Loucy (cell line): ENCODE data around the gene LHFPL3.
"Not testable (repeated sequence)": the region's sequence is repeated elsewhere in the genome, so short reads cannot be mapped to it uniquely, and the experiment has no call there.

Experiments
- H2AFZ ChIP-seq: fragments of 200-600 bp; sonication (generic); 2 replicates; pipeline ENCODE4 v1.6.0; 2016; ENCODE audit warnings: antibody characterized with exemption, mild to moderate bottlenecking, low read length, moderate library complexity
- H3F3A ChIP-seq: fragments of 200-600 bp; 2 replicates; pipeline ENCODE4 v1.6.0; 2016; ENCODE audit warnings: antibody characterized with exemption, low read depth, mild to moderate bottlenecking
- H3K27me3 ChIP-seq: fragments of 200-600 bp; sonication (generic); 2 replicates; pipeline ENCODE4 v1.6.1; 2014; ENCODE audit warnings: low read length, mild to moderate bottlenecking; ENCODE audit not compliant: insufficient read depth, poor library complexity, severe bottlenecking
- H3K36me3 ChIP-seq: fragments of 200-600 bp; sonication (generic); 2 replicates; pipeline ENCODE4 v1.6.1; 2016; ENCODE audit warnings: low read length; ENCODE audit not compliant: insufficient read depth
- H3K4me1 ChIP-seq: fragments of 200-600 bp; sonication (generic); 2 replicates; pipeline ENCODE4 v1.5.1; 2014; ENCODE audit warnings: low read length, mild to moderate bottlenecking; ENCODE audit not compliant: insufficient read depth, poor library complexity, severe bottlenecking
- H3K4me2 ChIP-seq: fragments of 200-600 bp; sonication (generic); 2 replicates; pipeline ENCODE4 v1.6.0; 2014; ENCODE audit warnings: antibody characterized with exemption, low read length, low read depth, mild to moderate bottlenecking; ENCODE audit not compliant: poor library complexity, severe bottlenecking
- H3K4me3 ChIP-seq: fragments of 200-600 bp; sonication (generic); 2 replicates; pipeline ENCODE4 v1.5.1; 2014; ENCODE audit warnings: low read length, mild to moderate bottlenecking, mixed read lengths; ENCODE audit not compliant: poor library complexity, severe bottlenecking
- H3K79me2 ChIP-seq: fragments of 200-600 bp; sonication (generic); 2 replicates; pipeline ENCODE4 v1.6.1; 2014; ENCODE audit warnings: low read length; ENCODE audit not compliant: insufficient read depth
- H3K9ac ChIP-seq: fragments of 200-600 bp; sonication (generic); 2 replicates; pipeline ENCODE4 v1.6.0; 2014; ENCODE audit warnings: mild to moderate bottlenecking, low read depth, low read length, moderate library complexity; ENCODE audit not compliant: poor library complexity, severe bottlenecking
- H3K9me2 ChIP-seq: fragments of 200-600 bp; sonication (generic); replicated peaks from 2 replicates; pipeline ENCODE4 v1.6.1; 2016; ENCODE audit warnings: low read depth, low read length, mixed read lengths
- H3K9me3 ChIP-seq: fragments of 200-600 bp; sonication (generic); 2 replicates; pipeline ENCODE4 v1.6.1; 2014; ENCODE audit warnings: mild to moderate bottlenecking, antibody characterized with exemption, low read length, low read depth; ENCODE audit not compliant: insufficient read depth
- H4K20me1 ChIP-seq: fragments of 200-600 bp; sonication (generic); 2 replicates; pipeline ENCODE4 v1.6.0; 2014; ENCODE audit warnings: antibody characterized with exemption, low read length, mild to moderate bottlenecking; ENCODE audit not compliant: insufficient read depth, poor library complexity, severe bottlenecking
- CTCF ChIP-seq: fragments of 200-600 bp; sonication (generic); conservative IDR thresholded peaks from 2 replicates; pipeline ENCODE4 v1.5.1; 2014; ENCODE audit warnings: mild to moderate bottlenecking, antibody characterized with exemption, low read length
- EZH2phosphoT487 ChIP-seq: fragments of 200-600 bp; IDR thresholded peaks from 2 replicates; pipeline ENCODE4 v1.6.1; 2018; ENCODE audit warnings: antibody characterized with exemption, mild to moderate bottlenecking, moderate library complexity, borderline replicate concordance

The LHFPL3 gene

DNA sequence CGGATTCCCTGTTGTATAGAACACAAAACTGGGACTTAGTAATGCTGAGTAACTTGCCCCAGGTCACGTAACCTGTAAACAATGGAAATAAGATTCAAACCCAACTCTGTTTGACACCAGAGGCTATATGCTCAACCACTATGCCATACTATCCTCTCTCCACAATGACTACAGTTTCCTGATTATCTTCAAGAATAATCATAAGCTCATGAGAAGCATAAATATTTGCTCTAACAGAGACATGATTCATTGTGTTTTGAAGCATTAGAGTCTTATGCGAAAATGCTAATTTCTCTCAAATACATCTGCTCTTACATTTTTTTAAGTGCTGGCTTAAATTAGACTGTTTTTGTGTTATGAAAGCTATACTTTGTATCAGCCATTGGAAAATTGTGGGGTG is 241.3 kb downstream of the LHFPL3 start:
- no peak overlapping the region for H3K9ac ChIP-seq
- no peaks in the 10 kb centered on the region for H3K4me1 ChIP-seq
- H3K9me3 ChIP-seq = no peaks in the 10 kb centered on the region
- no peaks in the 10 kb centered on the region for H4K20me1 ChIP-seq
- no peak overlapping the region for H3K4me2 ChIP-seq
- H2AFZ ChIP-seq = no peak overlapping the region
- H3K36me3 ChIP-seq = no peaks in the 10 kb centered on the region
- no peaks in the 10 kb centered on the region for H3K9me2 ChIP-seq
- TF ChIP-seq EZH2phosphoT487 (no peak), CTCF (no peak)
- no peaks in the 10 kb centered on the region for H3K27me3 ChIP-seq
- no peaks in the 10 kb centered on the region for H3F3A ChIP-seq
- no peak overlapping the region for H3K4me3 ChIP-seq
- H3K79me2 ChIP-seq = no peaks in the 10 kb centered on the region

DNA sequence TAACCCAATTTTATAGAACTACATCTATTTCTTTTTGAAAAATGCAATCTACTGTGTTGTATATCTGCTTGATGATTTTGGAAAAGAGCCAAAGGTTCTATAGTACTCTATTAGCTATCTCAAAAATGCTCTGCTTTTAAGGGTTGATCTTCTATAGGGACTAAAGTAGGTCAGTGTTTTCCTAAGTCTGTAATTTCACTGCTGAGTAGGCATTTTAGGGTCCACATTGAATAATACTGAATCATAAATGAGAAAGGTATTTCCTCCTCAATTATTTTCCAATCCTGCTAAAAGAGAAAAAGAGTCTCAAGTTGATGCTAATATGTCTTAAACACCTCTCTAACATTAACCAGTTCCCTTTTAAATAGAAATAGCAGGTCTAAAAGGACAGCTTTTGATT is 244.2 kb downstream of the LHFPL3 start:
- Histone ChIP-seq H3K79me2 (no peaks in the 10 kb centered on the region), H4K20me1 (no peaks in the 10 kb centered on the region), H3K9me2 (no peaks in the 10 kb centered on the region), H3K9me3 (no peaks in the 10 kb centered on the region), H3K4me3 (no peak overlapping the region), H3F3A (no peaks in the 10 kb centered on the region), H3K4me2 (no peak overlapping the region), H3K4me1 (no peaks in the 10 kb centered on the region), H3K36me3 (no peaks in the 10 kb centered on the region), H2AFZ (no peak overlapping the region), H3K27me3 (no peaks in the 10 kb centered on the region), H3K9ac (no peak overlapping the region)
- TF ChIP-seq CTCF (no peak), EZH2phosphoT487 (no peak)

DNA sequence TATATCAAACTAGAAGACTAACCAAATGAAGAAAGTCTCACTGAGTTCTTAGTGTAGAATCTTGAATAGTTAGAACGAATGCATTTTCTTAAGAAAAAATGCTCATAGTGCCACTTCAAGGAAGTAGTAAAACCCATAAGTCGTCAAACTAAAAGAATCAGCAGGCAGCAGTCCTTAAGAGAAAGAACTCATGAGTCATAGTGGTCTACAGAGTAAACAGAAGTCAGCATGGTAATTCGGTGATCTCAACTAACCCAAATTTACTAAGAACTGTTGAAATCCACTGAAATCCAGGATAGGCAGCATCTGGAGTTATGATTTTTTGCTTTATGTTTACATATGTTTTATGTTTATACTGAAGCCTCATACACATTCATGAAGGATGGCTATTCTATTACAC is 256.2 kb downstream of the LHFPL3 start:
- H3K79me2 ChIP-seq = no peaks in the 10 kb centered on the region
- TF ChIP-seq EZH2phosphoT487 (no peak), CTCF (no peak)
- H3K4me1 ChIP-seq = no peaks in the 10 kb centered on the region
- no peak overlapping the region for H3K9ac ChIP-seq
- no peaks in the 10 kb centered on the region for H3K9me2 ChIP-seq
- no peaks in the 10 kb centered on the region for H4K20me1 ChIP-seq
- H3K27me3 ChIP-seq = no peaks in the 10 kb centered on the region
- H3K36me3 ChIP-seq = no peaks in the 10 kb centered on the region
- no peaks in the 10 kb centered on the region for H3K9me3 ChIP-seq
- no peak overlapping the region for H3K4me2 ChIP-seq
- no peaks in the 10 kb centered on the region for H3F3A ChIP-seq
- H2AFZ ChIP-seq = no peak overlapping the region
- no peak overlapping the region for H3K4me3 ChIP-seq

GRCh38 chr7:104595591-104595990 is 267.2 kb downstream of the LHFPL3 start:
- H2AFZ ChIP-seq, H3K27me3 ChIP-seq, H3K9me3 ChIP-seq, H4K20me1 ChIP-seq, H3K4me3 ChIP-seq, H3F3A ChIP-seq, H3K79me2 ChIP-seq, H3K4me2 ChIP-seq, H3K36me3 ChIP-seq, H3K4me1 ChIP-seq, H3K9ac ChIP-seq, H3K9me2 ChIP-seq: not testable (repeated sequence)
